Liver (tissue), 9 donors: ENCODE data around the gene STK32C. TPM values are rescaled to one million over a fixed set of nuclear protein-coding genes. Genes with fewer than 3 reads are reported as not detected.

Experiments used
- DNase-seq: peaks from one replicate; pipeline ENCODE4 v3.0.0-alpha.2; 2017; ENCODE audit warnings: low spot score
- H3K27ac ChIP-seq, 2 donors: one replicate each; pipeline ENCODE4 v1.7.0; 2013; ENCODE audit warnings: inconsistent platforms in 2 of 2, low read length in 2 of 2, control low read depth in 1 of 2, low read depth in 1 of 2, mild to moderate bottlenecking in 1 of 2
- H3K27me3 ChIP-seq, 4 donors: one replicate each; pipeline versions ENCODE4 v1.6.1 to v1.7.0; 2013; ENCODE audit warnings: low read length in 3 of 4, inconsistent platforms in 1 of 4, mild to moderate bottlenecking in 1 of 4, moderate library complexity in 1 of 4; ENCODE audit not compliant: control insufficient read depth in 4 of 4, insufficient read depth in 4 of 4
- H3K36me3 ChIP-seq, 4 donors: one replicate each; pipeline versions ENCODE4 v1.6.1 to v1.7.0; 2013; ENCODE audit warnings: low read length in 3 of 4, mild to moderate bottlenecking in 3 of 4, low read depth in 1 of 4, moderate library complexity in 1 of 4; ENCODE audit not compliant: control insufficient read depth in 4 of 4, insufficient read depth in 3 of 4
- H3K4me1 ChIP-seq, 4 donors: one replicate each; pipeline versions ENCODE4 v1.6.1 to v1.7.0; 2013; ENCODE audit warnings: low read length in 3 of 4, mild to moderate bottlenecking in 3 of 4, moderate library complexity in 1 of 4; ENCODE audit not compliant: control insufficient read depth in 4 of 4, insufficient read depth in 4 of 4
- H3K4me3 ChIP-seq, 3 donors: one replicate each; pipeline versions ENCODE4 v1.6.1 to v1.7.0; 2013; ENCODE audit warnings: low read length in 3 of 3, control low read depth in 1 of 3, low read depth in 1 of 3, mild to moderate bottlenecking in 1 of 3
- H3K9ac ChIP-seq, 2 donors: one replicate each; pipeline ENCODE4 v1.7.0; 2013; ENCODE audit warnings: low read length in 2 of 2, mild to moderate bottlenecking in 2 of 2, moderate library complexity in 2 of 2, control low read depth in 1 of 2, low read depth in 1 of 2
- H3K9me3 ChIP-seq, 4 donors: one replicate each; pipeline versions ENCODE4 v1.6.1 to v1.7.0; 2013; ENCODE audit warnings: low read length in 3 of 4; ENCODE audit not compliant: control insufficient read depth in 4 of 4
- ATF3 ChIP-seq: IDR thresholded peaks from 2 replicates; pipeline ENCODE4 v1.6.1; 2016; ENCODE audit warnings: antibody characterized with exemption
- HNF4A ChIP-seq, 2 donors: conservative IDR thresholded peaks; 2 replicates each; pipeline ENCODE4 v1.6.1; 2016; ENCODE audit warnings: antibody characterized with exemption in 2 of 2, mild to moderate bottlenecking in 2 of 2
- HNF4G ChIP-seq: IDR thresholded peaks from 2 replicates; pipeline ENCODE4 v1.6.1; 2016; ENCODE audit warnings: antibody characterized with exemption
- JUND ChIP-seq, 2 donors: IDR thresholded peaks; 2 replicates each; pipeline ENCODE4 v1.6.1; 2016; ENCODE audit warnings: antibody characterized with exemption in 2 of 2
- NR2F2 ChIP-seq: IDR thresholded peaks from 2 replicates; pipeline ENCODE4 v1.6.1; 2016; ENCODE audit warnings: antibody characterized with exemption
- RAD21 ChIP-seq, 2 donors: IDR thresholded peaks; 2 replicates each; pipeline ENCODE4 v1.6.1; 2016; ENCODE audit warnings: antibody characterized with exemption in 2 of 2, mild to moderate bottlenecking in 2 of 2
- RXRA ChIP-seq, 2 donors: IDR thresholded peaks; 2 replicates each; pipeline ENCODE4 v1.6.1; 2017 to 2018; ENCODE audit warnings: antibody characterized with exemption in 2 of 2, mild to moderate bottlenecking in 1 of 2
- SP1 ChIP-seq: IDR thresholded peaks from 2 replicates; pipeline ENCODE4 v1.6.1; 2018; ENCODE audit warnings: antibody characterized with exemption, mild to moderate bottlenecking
- TAF1 ChIP-seq: conservative IDR thresholded peaks from 2 replicates; pipeline ENCODE4 v1.6.1; 2016; ENCODE audit warnings: antibody characterized with exemption, mild to moderate bottlenecking
- YY1 ChIP-seq: IDR thresholded peaks from 2 replicates; pipeline ENCODE4 v1.6.1; 2016; ENCODE audit warnings: antibody characterized with exemption, mild to moderate bottlenecking
- WGBS: extraction: QIAGEN DNeasy Blood & Tissue Kit; methylation state at CpG from one replicate; pipeline ENCODE4 v1.1.7; 2013; 5-methylcytosine and 5-hydroxymethylcytosine counted together
- polyA plus RNA-seq, 2 donors: library from polyadenylated mRNA; stranded (reverse) in 1 of 2; unstranded in 1 of 2; fragments of 200-250 nt in 1 of 2; fragments of >200 nt in 1 of 2; fragmentation: Nextera tagmentation in 1 of 2; extraction: Ambion mirVana in 1 of 2; gene quantifications; one replicate each; pipeline versions ENCODE4 v1.2.1 to v1.2.3, GENCODE V29; 2013 to 2015
- total RNA-seq, 2 donors: library from RNA; depleted of rRNA; stranded (reverse); fragments of >200 nt; gene quantifications; one replicate each; pipeline ENCODE4 v1.2.3, GENCODE V29; 2014
- TF ChIP-seq, protein P1 (sequence below): IDR thresholded peaks from 2 replicates; pipeline ENCODE4 v1.6.1; 2016; ENCODE audit warnings: antibody characterized with exemption, mild to moderate bottlenecking
- donor health status: healthy.
- donor health status: healthy.
- donor health status: healthy.
- donor health status: healthy.
- donor health status: healthy.

Gene STK32C
- total and polyA plus RNA-seq, 4 donors: 1.8 to 4.6 (median 2.2) TPM

DNA sequence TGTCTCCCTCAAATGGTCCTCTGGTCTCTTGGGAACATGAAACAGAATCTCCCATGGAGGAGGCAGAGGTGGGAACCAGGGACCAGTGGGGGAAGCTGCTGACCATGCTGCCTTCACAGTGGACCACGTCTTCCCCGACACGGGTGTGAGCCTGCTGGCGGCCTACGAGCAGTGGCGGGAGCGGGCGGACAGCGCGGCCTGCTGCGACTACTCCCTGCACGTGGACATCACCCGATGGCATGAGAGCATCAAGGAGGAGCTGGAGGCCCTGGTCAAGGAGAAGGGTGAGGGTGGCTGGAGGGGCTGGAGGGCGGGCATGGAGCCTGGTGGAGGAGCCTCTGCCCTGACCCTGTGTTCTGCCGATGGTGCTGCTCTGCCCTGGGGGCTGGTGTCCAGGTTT, 113.0 kb downstream of the STK32C start:
- Histone ChIP-seq H3K4me3 (no peak overlapping the region), H3K36me3 (no peaks in the 10 kb centered on the region), H3K9ac (no peak overlapping the region), H3K4me1 (no peaks in the 10 kb centered on the region), H3K9me3 (no peaks in the 10 kb centered on the region), H3K27ac (no peak overlapping the region), H3K27me3 (peaks cover 0 to 5% (median 0%) of the 10 kb centered on the region in 4 donors)
- no peak for DNase-seq
- WGBS: 94% methylated on average over 15 of the region's 15 CpGs
- no peak for TF ChIP-seq JUND (IDR thresholded peaks at IDR 0.05)
- no peak for TF ChIP-seq RXRA (IDR thresholded peaks at IDR 0.05)
- no peak for TF ChIP-seq HNF4G
- TF ChIP-seq NR2F2: no peak
- TF ChIP-seq SP1: no peak

DNA sequence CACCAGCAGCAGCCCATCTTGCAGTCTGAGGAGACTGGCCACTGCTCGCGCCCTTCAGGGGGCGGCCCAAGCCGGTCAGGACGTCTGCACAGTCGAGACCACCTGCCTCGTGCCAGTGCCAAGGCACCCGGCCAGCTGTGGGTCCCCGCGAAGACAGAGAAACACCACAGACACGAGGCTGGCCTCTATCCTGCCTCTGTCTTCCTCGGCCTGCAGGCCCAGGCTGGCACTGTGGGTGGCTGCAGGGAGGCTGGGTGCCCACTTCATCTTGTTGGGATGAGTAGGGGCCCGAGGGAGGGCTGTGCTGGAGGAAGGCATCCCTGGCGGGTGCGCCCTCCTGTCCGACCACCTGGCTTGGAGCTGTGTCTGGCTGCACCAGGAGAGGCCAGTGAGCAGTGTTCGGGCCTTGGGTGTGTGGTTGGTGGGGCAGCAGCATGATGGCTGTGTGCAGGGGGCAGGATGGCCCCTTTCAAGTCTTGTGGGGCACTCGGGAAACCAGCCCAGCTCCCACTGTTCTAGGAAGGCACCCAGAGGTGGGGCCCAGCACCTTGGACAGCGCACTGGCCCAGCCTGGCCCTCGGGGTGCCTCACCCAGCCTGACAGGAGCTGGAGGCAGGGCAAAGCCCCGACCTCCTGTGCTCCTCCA, 113.7 kb downstream of the STK32C start:
- Histone ChIP-seq H3K9ac (no peak overlapping the region), H3K27me3 (peaks cover 0 to 5% (median 0%) of the 10 kb centered on the region in 4 donors), H3K4me1 (no peaks in the 10 kb centered on the region), H3K4me3 (no peak overlapping the region), H3K9me3 (no peaks in the 10 kb centered on the region), H3K36me3 (no peaks in the 10 kb centered on the region), H3K27ac (no peak overlapping the region)
- no peak for DNase-seq
- 75% methylated on average over 21 of the region's 21 CpGs for WGBS
- TF ChIP-seq, protein P1, sequence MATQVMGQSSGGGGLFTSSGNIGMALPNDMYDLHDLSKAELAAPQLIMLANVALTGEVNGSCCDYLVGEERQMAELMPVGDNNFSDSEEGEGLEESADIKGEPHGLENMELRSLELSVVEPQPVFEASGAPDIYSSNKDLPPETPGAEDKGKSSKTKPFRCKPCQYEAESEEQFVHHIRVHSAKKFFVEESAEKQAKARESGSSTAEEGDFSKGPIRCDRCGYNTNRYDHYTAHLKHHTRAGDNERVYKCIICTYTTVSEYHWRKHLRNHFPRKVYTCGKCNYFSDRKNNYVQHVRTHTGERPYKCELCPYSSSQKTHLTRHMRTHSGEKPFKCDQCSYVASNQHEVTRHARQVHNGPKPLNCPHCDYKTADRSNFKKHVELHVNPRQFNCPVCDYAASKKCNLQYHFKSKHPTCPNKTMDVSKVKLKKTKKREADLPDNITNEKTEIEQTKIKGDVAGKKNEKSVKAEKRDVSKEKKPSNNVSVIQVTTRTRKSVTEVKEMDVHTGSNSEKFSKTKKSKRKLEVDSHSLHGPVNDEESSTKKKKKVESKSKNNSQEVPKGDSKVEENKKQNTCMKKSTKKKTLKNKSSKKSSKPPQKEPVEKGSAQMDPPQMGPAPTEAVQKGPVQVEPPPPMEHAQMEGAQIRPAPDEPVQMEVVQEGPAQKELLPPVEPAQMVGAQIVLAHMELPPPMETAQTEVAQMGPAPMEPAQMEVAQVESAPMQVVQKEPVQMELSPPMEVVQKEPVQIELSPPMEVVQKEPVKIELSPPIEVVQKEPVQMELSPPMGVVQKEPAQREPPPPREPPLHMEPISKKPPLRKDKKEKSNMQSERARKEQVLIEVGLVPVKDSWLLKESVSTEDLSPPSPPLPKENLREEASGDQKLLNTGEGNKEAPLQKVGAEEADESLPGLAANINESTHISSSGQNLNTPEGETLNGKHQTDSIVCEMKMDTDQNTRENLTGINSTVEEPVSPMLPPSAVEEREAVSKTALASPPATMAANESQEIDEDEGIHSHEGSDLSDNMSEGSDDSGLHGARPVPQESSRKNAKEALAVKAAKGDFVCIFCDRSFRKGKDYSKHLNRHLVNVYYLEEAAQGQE: peak; percentile 97
- TF ChIP-seq HNF4A (conservative IDR thresholded peaks at IDR 0.05) (no peak), HNF4G (no peak)

GRCh38 chr10:132192991-132193665, 114.6 kb downstream of the STK32C start:
- no peak overlapping the region for H3K4me3 ChIP-seq
- peaks cover 0 to 5% (median 2%) of the 10 kb centered on the region in 4 donors for H3K27me3 ChIP-seq
- H3K4me1 ChIP-seq: no peaks in the 10 kb centered on the region
- H3K27ac ChIP-seq: no peak overlapping the region
- H3K9me3 ChIP-seq: no peaks in the 10 kb centered on the region
- H3K9ac ChIP-seq: no peak overlapping the region
- no peak for TF ChIP-seq ATF3
- no peak for TF ChIP-seq SP1
- no peak for TF ChIP-seq TAF1
- no peak for TF ChIP-seq HNF4A (conservative IDR thresholded peaks at IDR 0.05)
- TF ChIP-seq RAD21 (IDR thresholded peaks at IDR 0.05): no peak
- TF ChIP-seq RXRA (IDR thresholded peaks at IDR 0.05): no peak
- no peak for TF ChIP-seq YY1
- WGBS: 76% methylated on average over 18 of the region's 18 CpGs
- H3K36me3 ChIP-seq: no peaks in the 10 kb centered on the region
- DNase-seq: no peak
